Ovary (tissue), 9 donors: ENCODE data around the gene IL24. TPM values are rescaled to one million over a fixed set of nuclear protein-coding genes. Genes with fewer than 3 reads are reported as not detected.

Source experiments
- DNase-seq, 5 donors: peaks; one replicate each; pipeline ENCODE4 v3.0.0-alpha.2; 2019 to 2020
- H3K27ac ChIP-seq, 2 donors: fragments of 200-600 bp; one replicate each; pipeline versions ENCODE4 v1.5.1 to v1.8.0; 2019 to 2022
- H3K27me3 ChIP-seq: fragments of 200-600 bp; one replicate; pipeline ENCODE4 v1.8.0; 2022
- H3K36me3 ChIP-seq: fragments of 200-600 bp; sonication (generic); one replicate; pipeline ENCODE4 v1.5.1; 2019
- H3K4me1 ChIP-seq: one replicate; pipeline ENCODE4 v1.8.1; 2013; ENCODE audit warnings: mild to moderate bottlenecking, moderate library complexity; ENCODE audit not compliant: insufficient read depth
- H3K4me3 ChIP-seq: fragments of 200-600 bp; sonication (generic); one replicate; pipeline ENCODE4 v1.5.1; 2017
- H3K9me3 ChIP-seq, 2 donors: fragments of 200-600 bp in 1 of 2; sonication (generic) in 1 of 2; one replicate each; pipeline versions ENCODE4 v1.5.1 to v1.8.1; 2013 to 2019; ENCODE audit warnings: mild to moderate bottlenecking in 1 of 2, moderate library complexity in 1 of 2
- EP300 ChIP-seq: sonication (generic); formaldehyde crosslinking; IDR thresholded peaks from one replicate; pipeline ENCODE4 v1.6.1; 2017; ENCODE audit warnings: antibody characterized with exemption
- POLR2A ChIP-seq: fragments of 450-650 bp; IDR thresholded peaks from one replicate; pipeline ENCODE4 v1.6.1; 2017; ENCODE audit warnings: antibody characterized with exemption, mild to moderate bottlenecking, moderate library complexity
- WGBS, 3 donors: extraction: QIAGEN DNeasy Blood & Tissue Kit in 1 of 3; methylation state at CpG; one replicate each; pipeline versions ENCODE4 v1.1.5 to v1.1.7; 2013 to 2017; 5-methylcytosine and 5-hydroxymethylcytosine counted together
- intact Hi-C, 4 donors: fragments of 100-400 bp; cut with DNase I; formaldehyde crosslinking; loops; one replicate each; pipeline versions ENCODE4 v1.11.0 to v1.15.1; 2022 to 2023
- polyA plus RNA-seq, 2 donors: library from polyadenylated mRNA; stranded (reverse); fragments of 200-250 nt in 1 of 2; fragments of 350-450 nt in 1 of 2; fragmentation: Illumina TruSeq in 1 of 2; extraction: RNeasy Lipid Tissue Mini Kit (QIAGEN cat#74804) in 1 of 2; gene quantifications; one replicate each; pipeline ENCODE4 v1.2.3, GENCODE V29; 2013 to 2014
- total RNA-seq, 7 donors: library from RNA; depleted of rRNA in 2 of 7; stranded (reverse); fragments of >200 nt in 2 of 7; fragmentation: NEBNext Ultra II Directional in 3 of 7; extraction: Animal tissue kit (Norgen Biotek cat#: 25700) in 3 of 7; gene quantifications; one replicate each; pipeline versions ENCODE4 v1.1.0 to v1.2.4, GENCODE V29; 2016 to 2023
- TF ChIP-seq, protein P1 (sequence below), 3 donors: fragments of 450-650 bp in 2 of 3; fragments of 200-600 bp in 1 of 3; IDR thresholded peaks; one replicate each; pipeline versions ENCODE4 v1.5.1 to v1.8.0; 2016 to 2022; ENCODE audit warnings: antibody characterized with exemption in 3 of 3, mild to moderate bottlenecking in 1 of 3
- donor health status: DM: no; HTN: no; CAD: no; lungs with moderate emphysema.
- donor health status: DM: no; HTN: no; CAD: no.
- donor health status: Bipolar disorder and iron deficiency.
- donor health status: DM: yes; HTN: yes; CAD: no.
- donor health status: DM: no; HTN: no; CAD: no.
- donor health status: DM: yes; HTN: yes; CAD: no.

Gene IL24
- total and polyA plus RNA-seq, 9 donors: 0.10 to 1.8 (median 0.72) TPM; not detected in 6

DNA sequence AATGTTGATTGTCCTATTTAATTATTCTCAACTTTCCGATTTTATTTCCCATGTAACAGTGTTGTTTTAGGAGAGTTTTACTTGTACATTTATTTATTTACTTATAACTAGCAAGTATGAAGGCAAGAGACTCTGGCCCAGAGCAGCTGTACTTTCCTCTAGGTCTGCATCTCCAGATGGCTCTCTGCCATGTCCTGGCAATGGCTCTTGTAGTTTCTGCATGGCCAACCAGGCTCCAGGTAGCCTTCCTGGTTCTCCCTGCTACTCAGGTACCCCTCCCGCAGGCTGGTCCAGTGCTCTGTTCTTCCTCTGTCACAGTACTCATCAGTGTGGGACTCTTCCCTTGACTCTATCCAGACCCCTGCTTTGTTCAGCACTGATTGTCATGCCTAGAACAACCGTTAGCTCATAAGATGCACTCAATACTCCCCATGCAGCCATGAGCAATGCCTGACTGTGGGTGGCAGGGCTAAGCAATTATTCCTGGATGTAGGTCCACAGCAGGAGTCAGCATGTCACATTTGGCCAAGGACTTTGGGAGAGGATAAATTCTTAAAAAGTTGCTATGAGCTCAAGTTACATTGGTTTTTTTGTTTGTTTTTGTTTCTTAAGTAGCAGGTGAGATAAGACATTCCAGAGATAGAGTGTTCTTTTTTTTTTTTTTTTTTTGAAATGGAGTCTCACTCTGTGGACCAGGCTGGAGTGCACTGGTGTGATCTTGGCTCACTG lies 42.7 kb upstream of the IL24 start:
- intact Hi-C loops: no loop called here
- no peaks in the 10 kb centered on the region for H3K36me3 ChIP-seq
- no peaks in the 10 kb centered on the region for H3K27me3 ChIP-seq
- H3K9me3 ChIP-seq: no peaks in the 10 kb centered on the region
- H3K4me3 ChIP-seq: no peak overlapping the region
- no peaks in the 10 kb centered on the region for H3K4me1 ChIP-seq
- 74 to 81% (median 80%) methylated on average over 3 of the region's 3 CpGs for WGBS, 3 donors
- no peak for DNase-seq
- H3K27ac ChIP-seq: no peak overlapping the region
- no peak for TF ChIP-seq EP300

DNA sequence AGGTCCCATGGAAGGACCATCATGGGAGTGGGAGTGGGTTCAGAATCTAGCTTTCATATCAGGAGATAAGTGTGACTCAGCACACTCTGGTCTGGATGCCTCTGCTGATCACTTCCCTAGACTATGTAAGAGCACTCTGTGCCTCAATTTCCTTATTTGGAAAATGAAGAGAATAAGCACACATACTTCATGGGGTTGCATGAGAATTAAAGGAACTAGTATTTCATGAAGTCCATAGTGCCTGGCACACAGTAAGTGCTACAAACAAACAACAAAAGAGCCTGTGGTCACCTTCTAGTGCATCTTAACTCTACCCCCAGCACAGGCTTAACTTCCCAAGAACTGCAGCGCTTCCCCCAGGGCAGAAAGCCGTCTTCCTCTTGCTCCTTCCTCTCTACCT lies 41.4 kb upstream of the IL24 start:
- no peak for DNase-seq
- Histone ChIP-seq H3K9me3 (no peaks in the 10 kb centered on the region), H3K4me3 (no peak overlapping the region), H3K27ac (no peak overlapping the region), H3K27me3 (no peaks in the 10 kb centered on the region), H3K4me1 (no peaks in the 10 kb centered on the region), H3K36me3 (no peaks in the 10 kb centered on the region)
- TF ChIP-seq POLR2A (no peak), EP300 (no peak)
- TF ChIP-seq, protein P1, sequence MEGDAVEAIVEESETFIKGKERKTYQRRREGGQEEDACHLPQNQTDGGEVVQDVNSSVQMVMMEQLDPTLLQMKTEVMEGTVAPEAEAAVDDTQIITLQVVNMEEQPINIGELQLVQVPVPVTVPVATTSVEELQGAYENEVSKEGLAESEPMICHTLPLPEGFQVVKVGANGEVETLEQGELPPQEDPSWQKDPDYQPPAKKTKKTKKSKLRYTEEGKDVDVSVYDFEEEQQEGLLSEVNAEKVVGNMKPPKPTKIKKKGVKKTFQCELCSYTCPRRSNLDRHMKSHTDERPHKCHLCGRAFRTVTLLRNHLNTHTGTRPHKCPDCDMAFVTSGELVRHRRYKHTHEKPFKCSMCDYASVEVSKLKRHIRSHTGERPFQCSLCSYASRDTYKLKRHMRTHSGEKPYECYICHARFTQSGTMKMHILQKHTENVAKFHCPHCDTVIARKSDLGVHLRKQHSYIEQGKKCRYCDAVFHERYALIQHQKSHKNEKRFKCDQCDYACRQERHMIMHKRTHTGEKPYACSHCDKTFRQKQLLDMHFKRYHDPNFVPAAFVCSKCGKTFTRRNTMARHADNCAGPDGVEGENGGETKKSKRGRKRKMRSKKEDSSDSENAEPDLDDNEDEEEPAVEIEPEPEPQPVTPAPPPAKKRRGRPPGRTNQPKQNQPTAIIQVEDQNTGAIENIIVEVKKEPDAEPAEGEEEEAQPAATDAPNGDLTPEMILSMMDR (IDR thresholded peaks at IDR 0.05): no peak
- WGBS, 3 donors: 92 to 97% (median 95%) methylated on average over 2 of the region's 2 CpGs
- intact Hi-C loops: no loop called here

DNA sequence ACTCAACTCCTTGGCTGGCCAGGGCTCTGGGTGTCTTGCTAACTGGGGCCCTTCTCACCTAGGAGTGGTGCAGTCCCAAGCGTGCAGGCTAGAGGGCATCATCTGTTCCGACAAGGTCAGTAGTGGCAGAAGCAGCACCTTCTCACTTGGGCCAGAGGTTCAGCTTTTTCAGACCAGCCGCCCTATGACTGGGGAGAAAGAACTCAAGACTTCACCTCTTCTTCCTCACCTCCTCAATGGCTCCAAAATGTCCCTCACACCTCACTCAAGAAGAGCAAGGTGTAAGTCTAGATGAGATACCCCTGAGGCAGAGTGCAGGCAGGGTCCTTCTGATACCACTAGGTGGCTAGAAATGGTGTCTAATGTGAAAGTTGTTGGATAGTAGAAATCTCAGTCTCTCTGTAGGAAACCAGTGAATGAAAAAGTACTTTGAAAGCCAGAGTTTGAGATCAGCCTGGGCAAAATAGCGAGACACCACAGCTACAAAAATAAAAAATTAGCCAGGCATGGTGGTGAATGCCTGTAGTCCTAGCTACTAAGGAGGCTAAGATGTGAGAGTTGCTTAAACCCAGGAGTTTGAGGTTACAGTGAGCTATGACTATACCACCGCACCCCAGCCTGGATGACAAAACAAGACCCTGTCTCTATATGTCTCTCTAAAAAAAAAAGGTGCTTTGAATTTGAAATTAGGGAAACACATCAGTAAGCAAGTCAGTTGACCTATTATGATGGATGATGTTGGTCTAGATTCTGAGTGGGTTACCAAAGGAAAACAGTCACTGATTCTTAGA lies 40.4 kb upstream of the IL24 start:
- intact Hi-C loops: no loop called here
- H3K36me3 ChIP-seq: no peaks in the 10 kb centered on the region
- no peaks in the 10 kb centered on the region for H3K4me1 ChIP-seq
- no peaks in the 10 kb centered on the region for H3K9me3 ChIP-seq
- 93 to 96% (median 94%) methylated on average over 5 of the region's 5 CpGs for WGBS, 3 donors
- TF ChIP-seq, protein P1 (IDR thresholded peaks at IDR 0.05): no peak
- TF ChIP-seq EP300 (no peak), POLR2A (no peak)
- no peak overlapping the region for H3K27ac ChIP-seq
- no peak for DNase-seq
- H3K4me3 ChIP-seq: no peak overlapping the region
- H3K27me3 ChIP-seq: no peaks in the 10 kb centered on the region

DNA sequence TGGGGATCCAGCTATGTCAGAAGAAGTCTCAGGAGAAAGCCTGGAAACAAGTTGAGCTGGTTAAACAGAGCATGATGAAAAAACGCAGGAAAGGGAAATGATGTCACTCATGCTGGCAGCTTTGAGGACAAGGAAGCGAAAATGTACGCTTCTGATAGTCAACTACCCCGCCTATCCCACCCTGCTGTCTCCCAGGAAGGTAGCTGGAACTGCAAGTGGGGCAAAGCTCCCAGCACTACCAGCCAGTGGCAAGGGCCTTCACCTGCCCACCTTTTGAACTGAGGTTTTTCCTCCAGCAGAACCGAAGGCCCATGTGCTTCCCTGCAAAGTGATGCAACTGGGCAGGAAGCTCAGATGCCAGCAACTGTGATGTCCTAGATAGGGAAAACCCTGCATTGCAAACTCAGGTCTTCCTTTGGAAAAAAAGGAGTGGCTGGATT lies 38.1 kb upstream of the IL24 start:
- intact Hi-C loops: no loop called here
- TF ChIP-seq, protein P1 (IDR thresholded peaks at IDR 0.05): no peak
- TF ChIP-seq POLR2A: no peak
- no peak for TF ChIP-seq EP300
- DNase-seq: no peak
- 85 to 89% (median 88%) methylated on average over 5 of the region's 5 CpGs for WGBS, 3 donors
- Histone ChIP-seq H3K4me1 (no peaks in the 10 kb centered on the region), H3K27me3 (no peaks in the 10 kb centered on the region), H3K9me3 (no peaks in the 10 kb centered on the region), H3K36me3 (no peaks in the 10 kb centered on the region), H3K27ac (no peak overlapping the region), H3K4me3 (no peak overlapping the region)

DNA sequence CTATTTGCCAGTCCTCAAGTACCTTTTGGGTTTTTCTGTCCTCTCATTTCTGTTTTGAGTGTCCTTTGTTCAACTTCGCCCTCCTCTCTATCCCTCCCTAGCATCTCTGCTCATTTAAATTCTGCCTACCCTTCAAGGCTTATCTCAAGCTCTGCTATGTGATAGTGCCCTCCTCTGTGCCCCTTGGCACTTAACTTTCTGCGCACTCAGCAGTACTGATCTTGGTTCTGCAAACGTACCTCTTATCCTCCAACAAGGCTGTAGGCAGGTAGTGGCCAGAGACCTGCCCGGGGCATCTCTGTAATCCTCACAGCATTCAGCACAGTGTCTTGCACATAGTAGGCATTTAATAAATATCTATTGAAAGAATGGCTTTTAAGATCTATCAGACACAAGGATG lies 37.1 kb upstream of the IL24 start:
- Histone ChIP-seq H3K4me3 (no peak overlapping the region), H3K27ac (no peak overlapping the region), H3K36me3 (no peaks in the 10 kb centered on the region), H3K4me1 (no peaks in the 10 kb centered on the region), H3K9me3 (no peaks in the 10 kb centered on the region), H3K27me3 (no peaks in the 10 kb centered on the region)
- 78 to 93% (median 92%) methylated on average over 4 of the region's 4 CpGs for WGBS, 3 donors
- TF ChIP-seq EP300 (no peak), POLR2A (no peak)
- TF ChIP-seq, protein P1 (IDR thresholded peaks at IDR 0.05): no peak
- intact Hi-C loops: no loop called here
- no peak for DNase-seq
